T-helper 1 cell treated with Interleukin-12 subunit alpha and Interleukin-12 subunit beta and Interleukin-4 antibody, amounts not matched to agents 30 ng/mL and 1 ng/mL, for 36 hours (primary cell): Measurements from ENCODE around the gene PHLDA2. TPM values are rescaled to one million over a fixed set of nuclear protein-coding genes. Genes with fewer than 3 reads are reported as not detected.

Experiments
- intact Hi-C: fragments of 100-400 bp; cut with micrococcal nuclease; formaldehyde crosslinking; loops from one replicate; pipeline ENCODE4 v1.15.1; 2024
- total RNA-seq: library from RNA; stranded (reverse); gene quantifications from 2 replicates; pipeline ENCODE4 v1.2.3, GENCODE V29; 2022

PHLDA2 gene
- total RNA-seq, 1 donor from 2014 or later, result 6.2 TPM

DNA sequence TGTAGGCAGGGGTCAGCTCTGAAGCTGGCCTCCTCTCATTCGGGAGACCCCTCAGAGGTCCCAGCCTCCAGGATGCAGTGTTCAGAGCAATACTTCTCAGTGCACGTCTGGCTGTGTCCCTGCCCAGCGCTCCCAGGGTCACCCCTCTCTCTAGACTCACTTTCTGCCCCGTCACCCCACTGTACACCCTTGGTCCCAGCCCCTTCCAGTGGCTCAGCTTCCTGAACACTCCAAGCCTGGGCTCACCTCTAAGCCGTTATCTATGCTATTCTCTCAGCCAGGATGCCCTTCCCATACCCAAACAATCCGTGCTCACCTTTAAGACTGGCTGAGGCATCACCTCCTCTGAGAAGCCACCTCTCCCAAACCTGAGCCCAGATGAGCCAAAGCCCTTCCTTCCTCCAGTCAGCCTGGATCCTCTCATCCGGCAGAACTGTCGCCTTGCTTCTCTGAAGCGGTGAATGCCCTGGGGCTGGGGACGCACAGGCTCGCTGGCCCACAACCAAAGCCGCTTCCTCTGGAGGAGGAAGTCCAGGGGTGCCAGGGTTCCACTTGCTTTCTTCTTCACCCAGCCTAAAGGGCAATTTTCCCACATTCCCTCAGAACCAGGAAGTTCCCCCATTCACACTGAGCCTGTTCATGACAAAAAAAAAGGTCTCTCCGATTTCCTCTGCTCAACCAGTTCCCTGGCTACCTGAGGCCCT lies 30.0 kb downstream of the PHLDA2 start:
- intact Hi-C loops, result no loop called here

DNA sequence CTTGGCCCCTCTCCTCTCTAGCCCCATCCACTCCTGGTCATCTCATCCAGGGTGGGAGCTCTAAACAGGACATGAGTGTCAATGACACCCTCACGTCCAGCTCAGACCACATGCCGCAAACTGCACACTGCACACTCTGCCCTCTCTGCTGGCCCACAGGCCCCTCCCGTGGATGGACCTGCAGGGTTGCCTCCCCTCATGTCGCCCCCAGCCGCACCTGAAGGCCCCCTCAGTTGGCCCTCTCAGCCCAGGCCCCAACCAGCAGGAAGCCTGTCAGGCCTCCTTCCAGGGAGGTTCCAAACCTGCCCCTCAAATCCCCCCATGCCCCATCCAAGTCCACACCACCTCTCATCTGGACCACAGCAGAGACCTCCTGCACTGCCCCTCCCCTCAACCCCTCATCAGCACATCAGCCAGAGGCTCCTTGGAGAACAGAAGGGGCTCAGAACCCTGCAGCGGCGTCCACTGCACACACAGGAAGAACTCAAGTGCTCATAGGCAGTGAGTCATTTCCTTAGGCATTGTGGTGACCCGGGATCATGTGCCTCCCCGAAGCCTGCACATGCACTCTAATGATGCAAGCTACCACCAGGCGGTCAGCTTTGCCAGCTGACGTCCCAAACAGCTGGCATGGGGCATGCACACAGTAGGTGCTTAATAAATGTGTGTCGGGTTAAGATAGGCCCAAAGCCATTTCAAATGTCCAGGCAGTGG lies 30.7 kb downstream of the PHLDA2 start:
- intact Hi-C loops, result loop anchor here (1.0 kb wide), 2 partner anchors 94 to 498 kb away; partner anchors contain the start of genes NAP1L4 and TSSC4

DNA sequence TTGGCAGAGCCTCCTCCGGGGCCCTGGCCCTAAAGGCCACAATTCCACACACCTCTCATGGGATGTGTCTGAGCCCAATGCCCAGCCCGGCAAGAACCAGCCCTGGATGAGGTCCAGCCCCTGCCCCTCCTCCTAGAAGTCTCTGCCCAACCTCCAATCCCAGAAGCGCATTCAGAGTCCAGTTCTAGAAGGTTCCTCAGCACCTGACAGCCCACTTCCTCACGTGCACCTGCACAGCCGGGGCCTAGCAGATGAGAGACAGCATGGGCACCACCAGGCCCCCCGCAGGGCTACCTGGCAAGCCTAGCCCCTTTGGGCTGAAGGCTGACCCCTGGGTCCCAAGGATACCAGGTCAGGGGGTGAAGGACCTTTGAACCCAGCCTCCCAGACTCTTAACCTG lies 32.2 kb downstream of the PHLDA2 start:
- intact Hi-C loops, result no loop called here

DNA sequence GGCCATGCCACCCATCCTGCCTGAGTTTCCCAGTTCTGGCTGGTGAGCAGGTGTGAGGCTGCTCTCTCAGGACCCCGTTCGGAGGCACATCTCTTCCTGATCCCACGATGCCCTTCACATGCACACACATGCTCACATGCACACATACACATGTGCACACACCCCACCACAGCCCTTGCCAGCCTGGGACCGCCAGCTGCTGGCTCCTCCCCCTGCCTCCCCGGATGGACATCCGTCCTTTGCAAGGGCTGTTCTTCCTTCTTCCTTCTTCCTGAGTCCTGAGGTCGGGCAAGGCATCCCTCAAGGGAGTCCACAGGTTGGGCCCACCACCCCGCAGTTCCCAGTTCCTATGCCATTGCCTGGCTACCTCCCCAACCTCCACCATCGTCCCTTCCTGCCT lies 33.2 kb downstream of the PHLDA2 start:
- intact Hi-C loops, result no loop called here

DNA sequence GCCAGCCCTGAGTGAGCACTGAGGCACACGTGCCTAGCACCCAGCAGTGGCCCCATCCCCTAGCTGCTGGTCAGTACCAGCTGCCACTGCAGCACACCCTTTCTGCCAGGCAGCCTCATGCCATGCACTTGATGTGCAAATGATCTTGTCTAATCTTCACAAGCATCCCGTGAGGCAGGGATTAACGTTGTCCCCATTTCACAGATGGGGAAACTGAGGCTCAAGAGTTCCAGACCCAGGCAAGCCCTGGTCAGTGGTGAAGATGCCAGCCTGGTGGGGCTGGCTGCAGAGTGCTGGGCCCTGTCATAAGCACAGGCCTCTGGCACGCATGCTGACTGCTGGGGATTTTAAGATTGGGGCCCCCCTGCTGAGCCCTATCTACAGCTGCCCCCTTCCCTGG lies 35.3 kb downstream of the PHLDA2 start:
- intact Hi-C loops, result loop anchor here (2.0 to 5.0 kb wide), 3 partner anchors 35 to 1042 kb away; partner anchors contain the start of genes LSP1 and PHLDA2

DNA sequence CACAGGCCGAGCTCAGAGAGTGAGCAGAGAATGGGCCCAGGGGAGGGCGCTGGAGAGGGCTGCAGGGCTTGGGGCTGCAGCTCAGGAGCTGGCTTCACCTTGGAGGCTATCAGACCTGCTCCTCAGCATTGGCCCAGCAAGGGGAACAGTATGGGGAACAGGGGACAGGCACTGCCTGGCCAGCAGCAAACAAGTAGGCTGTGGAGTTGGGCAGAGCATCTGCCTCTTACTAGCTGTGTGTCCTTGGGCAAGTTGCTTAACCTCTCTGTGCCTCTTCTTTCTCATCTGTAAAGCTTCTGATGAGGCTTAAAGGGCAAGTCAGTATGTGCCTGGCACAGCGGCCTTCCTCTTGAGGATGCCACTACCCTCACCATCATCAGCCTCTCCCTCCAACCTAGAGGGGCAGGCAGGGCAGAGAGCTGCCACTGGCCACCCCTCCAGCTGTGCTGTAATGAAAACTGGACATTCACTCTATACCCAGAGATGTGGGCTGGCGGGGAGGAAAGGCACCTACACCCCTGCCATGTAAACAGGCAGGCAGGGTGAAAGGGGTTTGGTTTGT lies 36.2 kb downstream of the PHLDA2 start:
- intact Hi-C loops, result loop anchor here (1.0 to 5.0 kb wide), 7 partner anchors 9 to 1041 kb away; partner anchors contain the start of genes LSP1 and PHLDA2

DNA sequence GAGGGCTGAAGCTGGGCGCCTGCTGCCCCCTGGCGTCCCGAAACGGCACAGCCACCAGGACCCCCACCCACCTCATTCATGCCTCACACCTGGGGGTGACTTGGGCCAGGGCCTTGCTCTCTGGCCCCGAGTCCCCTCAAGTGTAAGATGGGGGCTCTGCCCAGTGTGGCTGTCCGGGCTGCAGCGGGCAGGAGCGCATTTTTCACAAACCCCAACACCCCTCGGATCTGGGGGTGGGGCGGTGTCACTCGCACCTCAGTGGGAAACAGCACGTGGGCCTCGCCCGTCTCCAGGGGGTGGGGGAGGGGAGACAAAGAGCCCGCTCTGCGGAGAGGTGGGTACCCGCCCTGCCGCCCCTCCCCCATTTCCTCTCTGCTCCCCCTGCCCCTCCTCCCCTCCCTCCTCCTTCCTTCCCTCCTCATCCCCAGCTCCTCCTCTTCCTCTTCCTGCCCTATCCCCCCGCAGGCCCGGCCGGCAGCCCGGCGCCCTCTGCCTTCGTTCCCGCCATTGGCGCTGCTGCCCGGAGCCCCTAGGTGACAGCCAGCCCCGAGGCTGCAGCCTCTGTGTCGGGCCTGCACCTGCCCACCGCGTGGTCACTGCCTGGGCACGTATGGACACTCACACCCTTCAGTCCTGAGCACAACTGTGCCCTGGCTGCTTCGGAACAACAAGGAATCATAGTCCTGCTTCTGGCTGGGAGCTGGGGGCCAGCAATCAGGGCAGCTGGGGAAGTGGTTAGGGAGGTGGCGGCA lies 36.8 kb downstream of the PHLDA2 start:
- intact Hi-C loops, result loop anchor here (1.0 to 5.0 kb wide), 7 partner anchors 10 to 1040 kb away; partner anchors contain the start of genes LSP1 and PHLDA2

DNA sequence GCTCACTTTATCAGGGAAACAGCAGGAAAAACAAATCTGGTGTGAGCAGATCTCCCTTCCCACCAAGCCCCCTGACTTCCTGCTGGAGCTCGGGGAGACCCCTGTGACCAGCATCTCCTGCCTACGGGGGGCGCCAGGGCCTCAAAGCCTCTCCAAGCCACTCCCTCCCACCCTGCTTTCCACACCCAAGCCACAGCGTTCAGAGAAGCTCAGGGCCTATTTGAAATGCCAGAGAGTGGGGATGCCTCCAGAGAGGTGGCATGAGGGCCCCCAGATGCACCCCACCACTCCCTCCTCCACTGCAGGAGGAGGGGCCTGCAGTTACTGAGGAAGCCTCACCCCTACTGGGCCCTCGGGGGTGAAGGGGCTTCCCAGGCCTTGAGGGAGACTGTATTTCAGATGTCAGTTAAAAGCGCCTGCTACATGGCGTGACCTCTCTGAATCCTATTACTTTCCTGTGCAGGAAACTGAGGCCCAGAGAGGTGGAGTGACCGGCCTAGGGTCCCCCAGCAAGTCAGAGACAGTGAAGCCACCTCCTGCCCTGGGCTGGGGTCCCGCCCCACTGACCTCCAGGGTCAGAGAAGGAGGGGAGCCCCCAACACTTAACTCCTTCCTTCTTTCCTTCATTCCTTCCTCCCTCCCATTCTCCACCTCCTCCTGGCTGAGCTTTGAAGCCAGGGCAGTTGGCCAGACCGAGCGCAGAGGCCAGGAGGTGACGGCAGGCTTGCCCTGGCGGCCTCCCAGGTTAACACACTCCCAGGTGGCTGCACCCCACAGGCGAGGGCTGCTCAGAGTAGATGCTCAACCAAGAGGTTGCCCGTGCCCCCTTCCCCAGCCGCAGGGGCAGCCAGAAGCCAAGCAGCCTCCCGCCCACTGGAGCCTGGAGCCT lies 37.6 kb downstream of the PHLDA2 start:
- intact Hi-C loops, result loop anchor here (1.0 to 5.0 kb wide), 7 partner anchors 11 to 1039 kb away; partner anchors contain the start of genes LSP1 and PHLDA2

DNA sequence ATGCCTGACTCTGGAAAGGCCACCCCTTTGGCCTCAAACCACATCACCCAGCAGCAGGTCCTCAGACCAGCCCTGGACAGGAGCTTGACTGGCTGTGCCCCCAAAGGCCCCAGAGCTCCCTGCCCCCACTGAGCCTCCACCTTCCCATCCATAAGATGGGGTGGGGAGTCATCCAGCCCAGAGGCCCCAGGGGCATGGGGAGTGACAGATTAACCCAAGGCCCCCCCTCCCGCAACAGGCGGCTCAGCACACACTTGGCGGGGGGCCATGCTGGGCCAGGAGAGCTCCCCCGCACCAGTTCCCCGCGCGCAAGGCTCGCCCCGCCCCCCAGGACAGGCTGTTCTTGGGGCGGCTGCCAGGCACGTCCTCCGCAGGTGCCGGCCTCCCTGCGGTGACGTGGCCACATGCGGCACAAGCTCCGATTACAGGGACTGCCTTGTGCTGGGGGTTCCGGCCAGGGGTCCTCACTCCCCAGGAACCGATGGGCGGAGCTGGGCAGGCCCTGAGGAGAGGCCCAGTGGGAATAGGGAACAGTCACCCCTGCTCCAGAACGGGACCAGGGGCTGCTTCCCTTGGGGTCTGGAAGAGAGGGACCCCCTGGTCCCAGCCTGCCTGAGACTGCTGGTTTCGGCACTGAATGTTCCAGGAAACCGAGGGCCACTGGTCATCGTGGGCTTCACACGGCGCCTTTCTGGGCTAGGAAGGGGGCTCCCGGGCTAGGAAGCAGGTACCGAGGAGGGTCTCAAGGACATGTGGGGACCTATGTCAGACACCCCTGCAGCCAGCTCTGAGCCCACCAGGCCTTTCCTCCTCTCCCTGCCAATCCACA lies 38.5 kb downstream of the PHLDA2 start:
- intact Hi-C loops, result loop anchor here (5.0 kb wide), 1 partner anchor 1038 kb away; the partner anchor contains the start of gene LSP1

DNA sequence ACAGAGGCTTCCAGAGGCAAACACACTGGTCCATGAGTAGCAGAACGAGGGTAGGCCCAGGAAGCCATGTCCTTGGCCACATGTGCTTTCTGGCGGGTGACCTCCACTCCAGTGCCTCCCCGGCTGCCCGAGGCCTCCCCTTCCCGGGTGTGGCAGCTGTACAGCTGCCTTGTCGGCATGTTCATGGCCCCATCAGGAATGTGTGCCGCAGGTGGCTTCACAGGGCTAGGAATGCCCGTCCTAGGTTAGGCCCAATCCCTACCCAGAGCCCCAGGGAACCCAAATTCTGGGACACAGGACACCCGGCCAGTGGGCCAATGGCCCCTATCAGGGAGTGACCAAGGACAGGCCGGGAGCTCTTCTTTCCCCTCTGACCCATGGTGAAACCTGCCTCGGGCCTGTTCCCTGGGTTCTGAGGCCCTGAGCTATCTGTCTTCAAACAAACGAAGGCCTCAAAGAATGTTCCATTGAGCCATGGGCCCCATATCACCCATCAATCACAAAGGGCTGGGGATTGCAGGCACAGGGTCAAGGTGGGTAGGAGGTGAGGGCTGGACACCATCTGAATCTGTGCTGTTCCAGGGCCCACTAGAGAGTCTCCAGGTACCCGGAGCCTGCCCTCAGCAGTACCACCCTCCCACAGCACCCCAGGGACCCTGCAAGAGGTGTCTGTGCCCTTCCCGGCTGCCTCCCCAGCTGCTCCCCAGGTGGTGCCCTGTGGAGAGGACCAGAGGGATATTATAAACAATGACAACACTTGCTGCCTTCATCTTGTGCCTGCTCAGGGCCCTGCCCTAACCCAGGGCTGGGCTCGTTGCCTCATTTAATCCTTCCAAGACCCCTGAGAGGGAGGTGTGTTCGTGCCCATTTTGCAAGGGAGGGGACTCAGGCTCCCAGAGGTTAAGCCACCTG lies 39.6 kb downstream of the PHLDA2 start:
- intact Hi-C loops, result loop anchor here (2.0 to 10.0 kb wide), 5 partner anchors 103 to 1037 kb away; partner anchors contain the start of genes KCNQ1OT1, LSP1 and NAP1L4

DNA sequence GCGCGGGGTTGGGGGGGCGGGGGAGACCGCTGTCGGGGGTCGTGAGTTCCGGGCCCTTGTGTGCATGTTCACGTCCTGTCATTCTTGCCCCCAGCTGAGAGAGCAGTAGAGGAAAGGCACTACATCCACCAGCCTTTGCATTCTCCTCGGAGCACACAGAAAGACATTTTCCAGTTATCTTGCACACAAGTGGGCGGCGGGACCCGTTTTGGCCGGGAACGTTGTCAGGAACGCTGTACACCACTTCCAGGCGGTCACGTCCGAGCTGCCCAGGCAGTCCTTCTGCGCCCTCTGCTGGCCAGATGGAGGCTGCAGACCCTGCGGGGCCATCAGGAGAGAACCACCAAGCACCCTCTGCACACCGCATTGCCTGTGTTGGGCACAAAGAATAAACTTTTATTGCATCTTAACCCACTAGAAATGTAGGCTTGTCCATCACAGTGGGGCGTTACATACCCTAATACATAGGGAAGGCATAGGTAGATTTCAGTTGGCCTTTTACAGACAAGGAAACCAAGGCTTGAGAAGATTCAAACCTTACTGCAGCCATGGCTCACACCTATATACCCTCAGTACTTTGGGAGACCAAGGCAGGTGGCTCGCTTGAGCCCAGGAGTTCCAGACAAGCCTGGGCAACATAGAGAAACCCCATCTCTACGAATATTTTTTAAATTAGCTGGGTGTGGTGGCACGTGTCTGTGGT lies 40.8 kb downstream of the PHLDA2 start:
- intact Hi-C loops, result loop anchor here (1.0 to 10.0 kb wide), 6 partner anchors 104 to 694 kb away; partner anchors contain the start of genes KCNQ1OT1 and NAP1L4

DNA sequence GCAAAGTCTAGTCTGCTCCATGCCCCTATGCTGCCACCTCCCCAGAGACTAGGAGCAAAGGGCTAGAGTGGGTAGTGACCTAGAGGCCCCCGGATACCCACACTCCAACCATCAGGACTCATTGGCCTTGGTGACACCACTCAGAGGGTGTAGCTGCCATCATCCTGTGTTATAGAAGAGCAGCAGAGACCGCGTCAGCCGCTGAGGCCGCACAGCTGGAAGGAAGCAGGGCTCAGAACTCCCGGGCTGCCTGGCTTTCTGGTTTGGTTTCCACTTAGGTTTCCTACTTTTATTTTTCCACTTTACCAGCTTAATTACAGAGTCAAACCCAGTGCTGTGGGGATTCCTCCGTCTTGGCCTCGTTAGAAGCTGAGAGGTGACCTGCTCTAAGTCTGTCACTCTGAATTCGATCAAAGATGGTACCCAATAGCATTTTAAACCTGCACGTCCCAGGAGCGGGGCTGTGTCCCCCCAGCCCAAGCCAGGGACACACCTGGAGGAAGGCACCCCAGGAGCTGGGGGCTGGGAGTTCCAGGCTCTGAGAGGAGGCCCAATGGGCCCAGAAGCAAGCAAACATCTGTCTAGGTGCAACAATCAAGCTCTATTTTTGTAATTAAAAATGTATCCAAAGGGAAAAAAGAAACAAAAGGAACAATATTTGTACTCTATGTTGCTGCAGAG lies 41.6 kb downstream of the PHLDA2 start:
- intact Hi-C loops, result loop anchor here (1.0 to 10.0 kb wide), 6 partner anchors 105 to 693 kb away; partner anchors contain the start of genes KCNQ1OT1 and NAP1L4

DNA sequence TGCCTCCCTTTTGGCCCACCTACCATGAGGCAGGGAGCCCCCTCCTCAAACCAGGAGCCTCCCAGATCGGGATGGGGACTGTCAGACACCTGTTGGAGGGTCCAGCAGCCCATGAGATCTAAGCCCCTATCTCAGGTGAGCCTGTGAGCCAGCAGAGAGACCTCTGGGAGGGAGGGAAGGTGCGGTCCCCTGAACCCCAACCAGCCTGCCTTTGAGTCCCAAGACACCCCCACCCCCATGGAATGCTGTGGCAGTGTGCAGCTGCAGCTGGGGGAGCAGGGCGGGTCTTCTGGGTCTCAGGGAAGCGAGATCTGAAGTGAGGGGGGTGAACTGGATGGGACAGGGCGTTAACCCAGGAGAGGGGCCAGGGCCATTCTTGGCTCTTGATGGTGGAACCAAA lies 42.3 kb downstream of the PHLDA2 start:
- intact Hi-C loops, result loop anchor here (1.0 to 10.0 kb wide), 4 partner anchors 105 to 692 kb away; partner anchors contain the start of genes KCNQ1, KCNQ1OT1 and NAP1L4

DNA sequence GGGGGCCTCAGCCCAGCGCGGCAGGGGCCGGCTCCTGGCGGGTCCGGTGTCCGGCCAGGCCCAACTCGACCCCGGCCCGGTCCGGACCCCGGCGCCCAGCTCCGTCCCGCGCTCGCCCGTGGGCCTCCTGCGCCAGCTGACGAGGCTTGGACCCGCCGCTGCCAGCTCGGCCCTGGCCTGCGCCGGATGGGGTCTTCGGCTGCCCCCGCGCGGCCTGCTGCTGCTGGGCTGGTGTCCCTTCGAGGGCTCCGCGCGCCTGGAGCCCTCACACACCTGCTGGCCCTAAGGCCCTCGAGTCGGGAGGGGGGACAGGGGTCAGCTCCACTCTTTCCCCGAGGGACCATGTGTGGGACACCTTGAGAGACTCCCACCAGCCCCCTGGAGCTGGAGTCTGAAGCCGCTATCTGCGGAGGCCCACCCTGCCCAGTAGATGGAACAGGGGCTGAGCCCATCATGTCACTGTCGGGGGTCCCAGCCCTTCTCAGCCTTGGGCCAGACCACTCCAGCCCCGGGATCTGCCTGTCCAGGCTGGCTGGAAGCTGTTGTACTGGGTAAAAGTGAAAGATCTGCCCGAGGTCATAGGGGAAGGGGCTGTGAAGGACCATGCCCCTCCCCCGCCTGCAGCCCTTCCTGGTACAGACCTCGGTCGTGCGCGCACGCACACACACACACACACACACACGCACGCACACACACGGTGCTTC lies 42.9 kb downstream of the PHLDA2 start:
- intact Hi-C loops, result loop anchor here (1.0 to 10.0 kb wide), 4 partner anchors 106 to 692 kb away; partner anchors contain the start of genes KCNQ1, KCNQ1OT1 and NAP1L4

DNA sequence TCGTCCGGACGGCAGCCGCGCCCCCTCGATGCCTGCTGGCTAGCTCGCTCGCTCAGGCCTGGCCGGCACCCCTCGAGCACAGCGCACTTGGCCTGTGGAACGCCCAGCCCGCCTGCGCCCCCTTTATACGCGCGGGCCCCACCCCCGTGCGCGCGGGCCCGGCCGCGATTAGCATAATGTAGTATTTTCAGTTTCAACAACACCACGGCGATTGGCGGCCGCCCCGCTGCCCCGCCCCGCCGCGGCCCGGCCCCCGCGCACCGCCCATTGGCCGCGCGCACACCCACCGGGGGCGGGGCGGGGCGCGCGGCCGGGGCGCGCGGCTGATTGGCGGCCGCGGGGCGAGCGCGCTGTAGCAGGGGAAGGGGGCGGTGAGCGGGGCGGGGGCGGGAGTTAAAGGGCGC lies 43.5 kb downstream of the PHLDA2 start, which contains the start of gene CDKN1C:
TSS of gene CDKN1C (minus strand) at position 98 of the 404 bp plus-strand sequence. CDS start 319 bp downstream, outside the sequence.
- intact Hi-C loops, result loop anchor here (1.0 to 10.0 kb wide), 9 partner anchors 17 to 691 kb away; partner anchors contain the start of genes CD81, KCNQ1, KCNQ1OT1 and NAP1L4
